ENCODE results near the gene DNAJC15. TPM values are rescaled to one million over a fixed set of nuclear protein-coding genes. Genes with fewer than 3 reads are reported as not detected.

Gene DNAJC15
- total RNA-seq, 1 donor from 2014 or later: 2.3 TPM

- intact Hi-C loops (cut with DNase I): no loop called here
- Histone ChIP-seq H3K27ac (no peak overlapping the region), H3K9me3 (no peaks in the 10 kb centered on the region), H3K4me3 (no peak overlapping the region), H3K36me3 (no peaks in the 10 kb centered on the region), H3K4me1 (no peaks in the 10 kb centered on the region), H3K27me3 (no peaks in the 10 kb centered on the region)
- no peak for DNase-seq (ENCODE audit: low spot score in 2 of 2)
- no peak for TF ChIP-seq CTCF (IDR thresholded peaks at IDR 0.05)
Measured at GRCh38 chr13:43077461-43077860, 54.1 kb downstream of the DNAJC15 start.

GRCh38 chr13:43077906-43078305 lies 54.5 kb downstream of the DNAJC15 start:
- H3K27ac ChIP-seq: no peak overlapping the region
- no peaks in the 10 kb centered on the region for H3K9me3 ChIP-seq

GRCh38 chr13:43078399-43078798 lies 55.0 kb downstream of the DNAJC15 start:
- no peak for DNase-seq (ENCODE audit: low spot score in 2 of 2)
- intact Hi-C loops (cut with DNase I): no loop called here
- Histone ChIP-seq H3K9me3 (no peaks in the 10 kb centered on the region), H3K4me3 (no peak overlapping the region), H3K36me3 (no peaks in the 10 kb centered on the region), H3K27me3 (no peaks in the 10 kb centered on the region), H3K4me1 (no peaks in the 10 kb centered on the region), H3K27ac (no peak overlapping the region)
- TF ChIP-seq CTCF (IDR thresholded peaks at IDR 0.05): no peak

More at GRCh38 chr13:43077906-43078305, 54.5 kb downstream of the DNAJC15 start:
- Histone ChIP-seq H3K27me3 (no peaks in the 10 kb centered on the region), H3K36me3 (no peaks in the 10 kb centered on the region), H3K4me3 (no peak overlapping the region), H3K4me1 (no peaks in the 10 kb centered on the region)
- intact Hi-C loops (cut with DNase I): no loop called here
- TF ChIP-seq CTCF (IDR thresholded peaks at IDR 0.05): no peak
- DNase-seq (ENCODE audit: low spot score in 2 of 2): no peak

- no peaks in the 10 kb centered on the region for H3K4me1 ChIP-seq
- H3K4me3 ChIP-seq: no peak overlapping the region
- DNase-seq (ENCODE audit: low spot score in 2 of 2): no peak
- H3K27me3 ChIP-seq: no peaks in the 10 kb centered on the region
- intact Hi-C loops (cut with DNase I): no loop called here
- H3K9me3 ChIP-seq: no peaks in the 10 kb centered on the region
- TF ChIP-seq CTCF (IDR thresholded peaks at IDR 0.05): no peak
- no peak overlapping the region for H3K27ac ChIP-seq
- no peaks in the 10 kb centered on the region for H3K36me3 ChIP-seq
Measured at GRCh38 chr13:43079392-43079931, 56.1 kb downstream of the DNAJC15 start.

- TF ChIP-seq CTCF (IDR thresholded peaks at IDR 0.05): no peak
- Histone ChIP-seq H3K27me3 (no peaks in the 10 kb centered on the region), H3K36me3 (no peaks in the 10 kb centered on the region), H3K27ac (no peak overlapping the region), H3K4me1 (no peaks in the 10 kb centered on the region), H3K9me3 (no peaks in the 10 kb centered on the region), H3K4me3 (no peak overlapping the region)
- no peak for DNase-seq (ENCODE audit: low spot score in 2 of 2)
- intact Hi-C loops (cut with DNase I): no loop called here
Measured at GRCh38 chr13:43080199-43080598, 56.8 kb downstream of the DNAJC15 start.

- intact Hi-C loops (cut with DNase I): no loop called here
- no peaks in the 10 kb centered on the region for H3K4me1 ChIP-seq
- no peak overlapping the region for H3K4me3 ChIP-seq
Measured at GRCh38 chr13:43081866-43082265, 58.5 kb downstream of the DNAJC15 start.

More at GRCh38 chr13:43081866-43082265, 58.5 kb downstream of the DNAJC15 start:
- no peak for DNase-seq (ENCODE audit: low spot score in 2 of 2)
- Histone ChIP-seq H3K27ac (no peak overlapping the region), H3K36me3 (no peaks in the 10 kb centered on the region), H3K27me3 (no peaks in the 10 kb centered on the region), H3K9me3 (no peaks in the 10 kb centered on the region)
- TF ChIP-seq CTCF (IDR thresholded peaks at IDR 0.05): no peak

All from ascending aorta (tissue), 2 donors.